Ecto neural progenitor cell (in vitro differentiated cells): ENCODE measurements around the gene NHP2.
A peak's percentile ranks its signal among the peaks of the same experiment; 100 is the strongest.
"Not testable (repeated sequence)": the region's sequence is repeated elsewhere in the genome, so short reads cannot be mapped to it uniquely, and the experiment has no call there.

Experiments
- DNase-seq: peaks from one replicate; pipeline ENCODE4 v3.0.0-alpha.2; 2018; ENCODE audit warnings: low spot score

The NHP2 gene

GRCh38 chr5:178153530-178154340 lies at the start of gene NHP2:
NHP2 (minus strand) TSS chr5:178153885; CDS start chr5:178153817, 68 bp downstream.
- peak; percentile 98 for DNase-seq

GRCh38 chr5:178202541-178202940 lies 48.9 kb upstream of the NHP2 start:
- no peak for DNase-seq

DNA sequence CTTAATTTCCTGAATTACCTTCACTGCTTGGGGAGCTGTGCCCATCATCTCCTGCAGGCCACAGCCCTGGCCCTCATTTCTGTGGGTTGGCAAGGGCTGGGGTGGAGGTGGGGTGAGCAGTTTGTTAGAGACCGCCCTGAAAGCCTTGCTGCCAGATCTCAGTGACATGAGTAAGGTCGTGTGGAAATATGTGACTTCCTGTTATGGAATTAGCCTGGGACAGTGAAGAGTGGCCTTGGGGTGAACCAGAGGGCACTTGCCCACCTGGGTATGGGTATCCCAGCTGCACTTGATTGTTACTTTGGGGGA lies 48.2 kb upstream of the NHP2 start:
- no peak for DNase-seq

GRCh38 chr5:178201221-178201926 lies 47.7 kb upstream of the NHP2 start:
- no peak for DNase-seq

DNA sequence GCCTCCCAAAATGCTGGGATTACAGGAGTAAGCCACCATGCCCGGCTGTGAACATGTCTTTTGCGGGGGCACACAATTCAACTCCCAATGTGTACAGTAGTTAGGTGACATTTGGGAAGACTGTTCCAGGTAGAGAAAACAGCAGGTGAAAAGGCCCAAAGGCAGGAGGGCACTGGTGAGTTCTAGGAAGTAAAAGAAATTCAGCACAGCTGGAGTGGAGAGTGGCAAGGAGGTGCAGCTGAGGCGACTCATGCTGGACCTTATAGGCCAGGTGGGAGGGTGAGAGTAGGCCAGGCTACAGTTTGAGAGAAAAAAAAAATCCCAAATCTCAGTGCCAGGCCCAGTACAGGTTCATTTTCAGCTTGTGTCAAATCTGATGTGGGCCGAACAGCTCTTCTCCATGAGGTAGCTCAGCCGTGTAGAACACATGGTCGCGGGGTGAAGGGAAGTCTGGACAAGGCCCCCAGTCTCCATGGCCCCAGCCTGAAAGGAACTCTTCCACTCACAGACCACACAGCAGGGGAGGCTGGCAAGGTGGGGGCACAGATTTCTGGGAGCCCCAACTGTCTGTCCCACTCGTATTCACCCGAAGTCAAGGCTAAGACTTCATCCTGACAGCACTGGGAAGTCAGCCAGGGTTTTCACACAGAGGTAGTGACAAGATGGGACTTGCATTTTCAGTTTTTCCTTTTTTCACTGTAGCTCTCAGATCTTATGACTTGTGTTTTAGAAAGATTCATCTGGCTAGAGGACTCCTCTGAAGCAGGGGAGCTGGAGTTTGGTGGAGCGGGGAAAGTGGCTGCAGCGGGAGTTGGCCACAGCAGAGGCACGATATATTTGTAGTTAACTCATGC lies 46.1 kb upstream of the NHP2 start:
- no peak for DNase-seq

DNA sequence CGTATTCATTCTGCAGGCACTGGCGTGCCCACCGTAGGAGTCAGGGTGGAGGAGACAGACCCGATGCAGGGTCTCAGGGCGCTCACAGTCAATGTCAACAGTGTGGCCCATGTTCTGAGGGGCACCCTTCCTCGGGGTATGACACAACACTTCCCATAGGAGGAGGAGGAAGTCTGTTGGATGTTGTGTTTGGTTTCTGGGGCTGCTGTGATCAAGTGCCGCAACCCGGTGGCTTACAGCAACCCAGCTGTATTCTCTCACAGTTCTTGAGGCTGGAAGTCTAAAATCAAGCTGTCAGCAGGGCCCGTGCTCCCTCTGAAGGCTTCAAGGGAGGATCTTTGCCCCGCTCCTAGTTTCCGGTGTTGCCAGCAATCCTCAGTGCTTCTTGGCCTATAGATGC lies 45.0 kb upstream of the NHP2 start:
- no peak for DNase-seq

DNA sequence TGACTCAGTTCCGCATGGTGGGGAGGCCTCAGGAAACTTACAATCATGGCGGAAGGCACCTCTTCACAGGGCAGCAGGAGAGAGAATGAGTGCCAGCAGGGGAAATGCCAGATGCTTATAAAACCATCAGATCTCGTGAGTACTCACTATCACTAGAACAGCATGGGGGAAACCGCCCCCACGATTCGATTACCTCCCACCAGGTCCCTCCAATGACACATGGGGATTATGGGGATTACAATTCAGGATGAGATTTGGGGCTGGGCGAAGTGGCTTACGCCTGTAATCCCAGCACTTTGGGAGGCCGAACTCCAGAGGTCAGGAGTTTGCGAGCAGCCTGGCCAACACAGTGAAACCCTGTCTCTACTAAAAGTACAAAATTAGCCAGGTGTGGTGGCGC lies 44.5 kb upstream of the NHP2 start:
- not testable (repeated sequence) for DNase-seq

- DNase-seq: no peak
Observed at GRCh38 chr5:178196986-178197385, 43.3 kb upstream of the NHP2 start.

GRCh38 chr5:178196281-178196812 lies 42.7 kb upstream of the NHP2 start:
- DNase-seq: no peak

DNA sequence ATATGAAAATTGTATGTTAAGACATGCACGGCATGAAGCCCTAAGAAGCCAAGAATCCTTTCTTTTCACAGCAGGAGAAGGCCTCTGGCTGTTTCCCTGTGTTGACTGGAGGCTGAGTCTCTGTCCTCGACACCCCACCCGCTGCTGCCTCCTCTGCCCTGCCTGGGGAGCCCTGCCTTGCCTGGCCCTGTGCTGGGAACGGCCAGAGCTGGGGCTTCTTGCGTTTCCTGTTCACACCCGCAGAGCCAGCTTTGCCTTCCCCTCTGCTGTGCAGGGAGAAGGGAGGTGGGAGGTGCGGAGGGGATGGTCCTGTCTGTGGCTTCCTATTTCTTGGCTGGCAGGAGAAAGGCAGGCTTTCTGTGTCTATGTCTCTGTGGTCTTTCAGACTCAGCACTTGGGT lies 40.3 kb upstream of the NHP2 start:
- DNase-seq: no peak

DNA sequence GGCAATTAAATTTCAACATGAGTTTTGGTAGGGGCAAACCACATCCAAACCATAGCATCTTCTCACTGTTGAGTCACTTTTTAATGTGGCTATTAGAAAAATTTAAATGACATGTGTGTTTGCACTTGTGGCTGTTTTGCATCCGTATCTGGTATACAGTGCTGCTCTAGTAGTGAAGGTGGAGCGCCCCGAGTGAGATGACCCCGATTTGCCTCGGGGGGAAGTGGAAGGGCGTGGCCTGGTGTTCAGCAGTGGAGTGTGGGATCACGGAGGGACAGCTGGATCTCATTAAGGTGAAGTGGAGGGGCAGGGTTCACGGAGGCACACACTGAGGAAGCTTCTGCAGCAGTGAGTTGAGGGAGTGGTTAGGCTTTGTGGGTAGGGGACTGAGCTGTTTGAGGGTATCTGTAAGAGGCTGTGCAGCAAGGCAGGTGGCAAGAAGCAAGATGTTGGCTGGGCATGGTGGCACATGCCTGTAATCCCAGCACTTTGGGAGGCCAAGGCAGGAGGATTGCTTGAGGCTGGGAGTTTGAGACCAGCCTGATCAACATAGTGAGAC lies 39.6 kb upstream of the NHP2 start:
- DNase-seq: no peak

- DNase-seq: no peak
Observed at GRCh38 chr5:178192787-178193186, 39.1 kb upstream of the NHP2 start.

GRCh38 chr5:178192244-178192643 lies 38.6 kb upstream of the NHP2 start:
- DNase-seq: no peak

DNA sequence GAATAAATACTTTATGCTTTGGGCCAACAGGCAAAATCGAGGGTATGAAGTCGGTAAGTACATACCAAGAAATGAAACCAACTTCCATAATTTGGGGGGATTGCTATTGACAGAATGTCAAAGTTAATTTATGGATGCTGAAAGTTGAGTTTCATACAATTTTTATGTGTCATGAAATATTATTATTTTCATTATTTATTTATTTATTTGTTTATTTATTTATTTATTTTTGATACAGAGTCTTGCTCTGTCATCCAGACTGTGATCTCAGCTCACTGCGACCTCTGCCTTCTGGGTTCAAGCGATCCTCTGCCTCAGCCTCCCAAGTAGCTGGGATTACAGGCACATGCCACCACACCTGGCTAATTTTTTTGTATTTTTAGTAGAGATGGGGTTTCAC lies 38.0 kb upstream of the NHP2 start:
- DNase-seq: no peak

GRCh38 chr5:178189433-178189832 lies 35.7 kb upstream of the NHP2 start:
- DNase-seq: no peak

DNA sequence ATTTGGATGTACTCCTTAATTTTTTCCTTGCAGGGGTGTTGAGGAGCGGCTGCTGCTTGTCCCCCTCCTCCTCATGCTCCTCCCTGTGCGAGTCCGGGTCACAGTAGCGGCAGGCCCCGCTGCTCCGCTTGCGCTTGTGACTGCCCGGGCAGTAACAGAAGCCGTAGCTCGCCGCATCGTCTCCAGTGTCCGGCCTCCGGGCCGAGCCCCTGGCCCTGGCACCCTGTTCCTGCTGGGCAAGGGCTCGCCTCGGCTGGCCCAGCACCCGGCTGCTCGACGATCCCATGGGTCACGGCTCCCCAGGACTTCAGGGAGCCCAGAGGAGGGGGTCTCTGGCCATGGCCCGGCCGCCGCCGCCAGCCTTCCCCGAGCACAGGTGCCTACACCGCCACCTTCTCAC lies 33.3 kb upstream of the NHP2 start, which contains the start of gene GMCL2:
GMCL2 (minus strand) TSS at position 358 of the 400 bp plus-strand sequence; CDS start at position 286, 72 bp downstream.
- no peak for DNase-seq

DNA sequence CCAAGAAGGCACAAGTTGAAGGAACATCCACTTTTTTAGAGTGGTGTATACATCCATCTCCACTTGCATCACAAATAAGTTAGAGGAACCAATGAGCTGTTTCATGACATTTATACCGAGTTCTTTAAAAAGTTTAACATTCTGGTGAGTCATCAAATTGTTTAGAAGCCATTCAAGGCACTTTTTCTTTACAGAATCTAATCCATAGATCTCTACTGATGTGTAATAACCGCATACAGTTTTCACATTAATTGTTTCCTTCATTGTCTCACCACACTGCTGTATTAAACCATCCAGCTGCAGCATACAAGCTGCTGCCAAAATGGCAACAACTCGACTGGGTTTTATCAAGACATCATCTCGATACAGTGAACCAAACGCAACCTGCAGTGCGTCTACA lies 32.7 kb upstream of the NHP2 start:
- no peak for DNase-seq

DNA sequence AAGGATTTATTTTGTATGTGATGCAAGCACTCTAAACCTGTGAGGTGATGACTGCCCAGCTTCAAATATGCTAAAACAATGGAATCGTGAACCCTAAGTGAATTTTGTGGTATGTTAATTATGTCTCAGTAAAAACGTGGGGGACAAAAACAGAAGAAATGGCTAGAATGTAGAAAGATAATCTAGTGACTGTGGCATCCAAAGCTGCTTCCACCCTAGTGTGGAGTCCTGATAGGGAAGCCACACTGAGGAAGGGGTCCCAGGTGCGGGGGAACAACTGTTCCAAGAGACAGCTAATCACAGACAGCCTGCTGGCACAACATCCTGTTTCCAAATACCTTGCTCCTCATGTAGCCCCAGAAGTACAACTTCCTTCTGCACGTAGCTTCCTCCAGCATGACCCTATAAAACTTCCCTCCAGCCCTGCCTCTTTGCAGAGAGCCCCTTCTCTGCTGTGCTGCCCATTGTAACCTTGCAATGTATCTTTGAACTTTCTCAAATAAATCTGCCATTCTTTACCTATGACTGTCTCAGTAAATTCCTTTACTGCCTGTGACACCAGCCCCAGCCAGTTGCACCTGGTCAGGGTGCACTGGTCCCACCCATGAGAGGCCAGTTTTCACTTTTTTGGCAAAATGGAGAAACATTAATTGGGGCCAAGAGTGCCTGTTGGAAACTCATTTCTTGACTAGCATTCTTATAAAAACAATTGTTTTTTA lies 28.6 kb upstream of the NHP2 start:
- no peak for DNase-seq

GRCh38 chr5:178180141-178180863 lies 26.6 kb upstream of the NHP2 start:
- DNase-seq: no peak

- DNase-seq: no peak
Observed at GRCh38 chr5:178177569-178177968, 23.9 kb upstream of the NHP2 start.

DNA sequence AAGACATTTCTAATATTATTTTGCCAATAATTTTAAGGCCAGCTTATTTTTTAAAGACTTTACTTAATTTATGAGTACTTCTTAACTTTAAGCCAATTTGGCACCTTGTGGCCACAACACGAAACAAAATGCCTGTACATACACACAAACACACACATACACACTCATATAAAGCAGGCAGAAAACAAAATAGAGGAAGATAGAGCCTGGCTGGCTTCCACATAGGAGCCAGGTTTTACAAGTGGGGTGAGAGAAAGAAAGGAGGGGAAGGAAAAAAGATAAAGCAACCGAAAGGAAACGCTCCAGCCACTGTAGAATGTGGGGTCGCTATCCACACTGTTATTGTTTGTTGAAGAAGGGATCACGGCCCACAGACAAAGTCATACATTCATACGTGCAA lies 23.1 kb upstream of the NHP2 start:
- DNase-seq: no peak
